Smooth muscle cell of the brain vasculature (primary cell): ENCODE data around the gene CALU.

ENCODE experiments used
- DNase-seq: peaks from one replicate; pipeline ENCODE4 v3.0.0-alpha.2; 2012; ENCODE audit warnings: low read depth, low spot score

The CALU gene

DNA sequence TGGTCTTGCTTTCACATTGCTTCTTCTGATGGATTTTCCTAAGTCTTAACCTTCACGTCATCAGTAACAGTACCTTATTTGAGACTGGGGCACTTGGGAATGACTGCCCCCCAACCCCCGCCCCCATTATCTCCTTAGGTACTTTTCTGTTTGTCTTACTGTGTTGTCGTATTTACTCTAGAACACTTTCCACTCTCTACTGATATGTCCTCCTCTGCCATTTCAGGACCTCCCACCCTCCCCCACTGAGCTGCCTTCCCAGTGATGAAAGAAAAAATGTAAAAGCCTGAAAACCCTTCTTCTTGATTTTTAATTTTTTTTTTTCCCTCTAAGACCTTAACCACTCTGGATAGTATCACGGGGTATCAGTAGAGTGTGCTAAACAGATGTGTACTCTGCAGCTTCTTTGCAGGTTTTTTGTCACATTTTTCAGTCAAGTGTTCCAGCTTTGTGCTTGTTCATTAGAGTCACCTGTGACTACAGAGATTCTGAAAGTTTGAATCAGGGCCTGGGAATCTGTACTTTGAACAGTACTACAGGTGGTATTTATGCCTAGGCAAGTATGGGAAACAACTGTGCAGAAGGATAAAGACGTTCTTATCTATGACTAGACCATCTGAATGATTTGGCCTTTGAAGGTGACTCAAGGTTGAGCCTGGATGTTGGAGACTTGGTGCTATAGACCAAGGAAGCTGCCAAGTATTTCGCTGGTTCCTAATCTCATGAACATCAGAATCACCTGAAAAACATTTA is 8.3 kb downstream of the CALU start:
- DNase-seq, result no peak

- no peak for DNase-seq
Measured at GRCh38 chr7:128752251-128752650, 13.1 kb downstream of the CALU start.

DNA sequence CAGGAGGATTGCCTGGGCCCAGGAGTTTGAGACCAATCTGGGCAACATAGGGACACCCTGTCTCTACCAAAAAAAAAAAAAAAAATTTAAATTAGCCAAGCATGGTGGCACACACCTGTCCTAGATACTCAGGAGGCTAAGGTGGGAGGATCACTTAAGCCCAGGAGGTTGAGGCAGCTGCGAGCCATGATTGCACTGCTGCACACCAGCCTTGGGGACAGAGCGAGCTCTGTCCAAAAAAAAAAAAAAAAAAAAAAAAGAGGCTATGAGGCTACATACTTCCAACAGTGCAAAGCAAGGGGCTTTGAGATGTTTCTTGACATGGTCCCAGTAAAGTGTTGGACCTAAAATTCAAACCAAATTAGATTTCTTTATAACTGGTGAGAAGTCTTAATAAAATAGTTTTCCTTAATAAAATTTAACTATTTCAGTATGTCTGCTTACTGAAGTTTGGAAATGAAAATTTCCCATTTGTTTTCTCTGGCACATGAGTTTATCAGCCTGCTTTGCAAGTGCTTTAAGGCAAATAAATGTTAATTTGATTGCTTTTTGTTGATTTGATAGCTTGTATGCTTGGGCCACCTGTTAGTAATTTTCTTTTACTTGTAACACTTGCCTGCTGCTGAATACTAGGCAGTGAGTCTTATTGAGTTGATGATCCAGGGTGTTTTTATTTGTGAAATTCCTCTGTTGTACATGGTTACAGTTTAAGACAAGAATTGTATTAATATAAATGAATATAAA is 16.1 kb downstream of the CALU start:
- DNase-seq, result no peak

GRCh38 chr7:128755819-128756476 is 16.8 kb downstream of the CALU start:
- DNase-seq, result no peak

GRCh38 chr7:128757203-128757602 is 18.0 kb downstream of the CALU start:
- no peak for DNase-seq

DNA sequence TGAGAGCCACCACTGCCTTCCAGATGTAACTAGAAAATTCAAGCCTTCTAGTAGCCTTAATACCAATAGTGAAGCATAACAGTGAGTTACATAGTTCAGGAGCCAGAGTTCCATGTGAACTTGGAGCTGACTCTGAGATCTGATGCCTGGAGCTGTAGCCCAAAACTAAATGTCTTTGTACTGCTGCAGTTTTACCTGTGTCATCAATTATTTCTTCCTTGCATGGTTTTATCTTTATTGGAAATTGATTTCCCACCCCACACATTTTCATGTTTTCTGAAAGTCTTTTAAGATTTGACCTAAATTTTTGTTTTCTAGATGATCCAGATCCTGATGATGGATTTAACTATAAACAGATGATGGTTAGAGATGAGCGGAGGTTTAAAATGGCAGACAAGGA is 19.4 kb downstream of the CALU start:
- DNase-seq, result no peak

DNA sequence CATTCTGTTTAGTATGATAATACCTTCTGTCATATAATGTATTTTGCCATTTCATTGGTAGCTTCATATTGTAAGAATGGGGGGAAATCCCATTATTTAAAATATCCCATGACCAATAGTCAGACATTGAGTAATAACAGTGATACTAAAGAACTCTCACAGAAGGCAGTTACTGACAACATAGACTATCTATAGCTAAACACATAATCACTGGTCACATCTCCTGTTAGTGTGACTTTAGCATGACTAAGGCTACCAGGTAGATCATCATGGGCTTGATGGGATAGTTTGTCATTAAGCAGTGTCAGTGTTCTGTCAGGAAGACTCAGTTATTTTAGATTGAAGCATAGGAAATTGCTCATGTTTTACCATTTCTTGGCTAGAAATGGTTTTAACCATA is 20.1 kb downstream of the CALU start:
- DNase-seq, result no peak

- DNase-seq, result no peak
Measured at GRCh38 chr7:128763541-128763940, 24.4 kb downstream of the CALU start.

- no peak for DNase-seq
Measured at GRCh38 chr7:128767475-128768110, 28.4 kb downstream of the CALU start.

- DNase-seq, result no peak
Measured at GRCh38 chr7:128770233-128770632, 31.1 kb downstream of the CALU start.

DNA sequence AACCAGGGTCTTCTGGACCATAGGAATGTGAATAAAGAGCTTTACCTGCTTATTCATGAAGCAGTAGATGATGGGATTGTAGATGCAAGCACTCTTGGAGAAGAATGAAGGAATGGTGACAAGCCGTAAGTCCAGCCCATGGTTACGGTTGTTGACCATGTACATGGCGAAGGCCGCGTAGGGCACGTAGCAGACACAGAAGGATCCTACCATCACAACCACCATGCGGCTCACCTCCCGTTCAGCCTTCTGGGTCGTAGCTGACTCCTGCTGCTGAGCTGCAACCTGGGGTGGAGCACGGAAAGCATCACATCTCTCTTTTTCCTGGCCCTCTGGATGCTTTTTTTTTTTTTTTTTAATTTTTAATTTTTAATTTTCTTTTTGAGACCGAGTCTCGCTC is 34.4 kb downstream of the CALU start:
- no peak for DNase-seq

DNA sequence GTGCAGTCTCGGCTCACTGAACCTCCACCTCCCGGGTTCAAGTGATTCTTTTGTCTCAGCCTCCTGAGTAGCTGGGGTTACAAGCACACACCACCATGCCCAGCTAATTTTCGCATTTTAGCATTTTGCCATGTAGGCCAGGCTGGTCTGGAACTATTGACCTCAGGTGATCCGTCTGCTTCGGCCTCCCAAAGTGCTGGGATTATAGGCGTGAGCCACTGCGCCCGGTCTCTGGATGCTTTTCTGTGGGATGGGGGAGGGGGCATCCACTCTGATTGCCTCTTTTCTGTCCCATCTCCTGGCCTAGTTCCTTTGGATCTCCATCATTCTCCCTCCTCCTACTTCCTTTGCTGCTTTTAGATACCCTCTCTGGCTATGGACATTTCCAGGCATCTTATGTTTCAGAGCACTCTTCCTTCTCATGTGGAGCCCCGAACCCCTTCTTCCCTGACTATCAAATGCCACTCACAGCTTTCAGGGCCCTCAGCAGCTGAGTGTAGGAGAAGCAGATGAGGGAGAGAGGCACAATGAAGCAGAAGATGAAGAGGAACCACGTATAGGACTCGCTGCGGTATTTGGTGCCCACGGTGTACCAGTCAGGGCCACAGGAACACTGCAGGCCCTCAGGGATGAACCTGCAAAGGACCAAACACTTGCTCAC is 35.0 kb downstream of the CALU start:
- no peak for DNase-seq

DNA sequence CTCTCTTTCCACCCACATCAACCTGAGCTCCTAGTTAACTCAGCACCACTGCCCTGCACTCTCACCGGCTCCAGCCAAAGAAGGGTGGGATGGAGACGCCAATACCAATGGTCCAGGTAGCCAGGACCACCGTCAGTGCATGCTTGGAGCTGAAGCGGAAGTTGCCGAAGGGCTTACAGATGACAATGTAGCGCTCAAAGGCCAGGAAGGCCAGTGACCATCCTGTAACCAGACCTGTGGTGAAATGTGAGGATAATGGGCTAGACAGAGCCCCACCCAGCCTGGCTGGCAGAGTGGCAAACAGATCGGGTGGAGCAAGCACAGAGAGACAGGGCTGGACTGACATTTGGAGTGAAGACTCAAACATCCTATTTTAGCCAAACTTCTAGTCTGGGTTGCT is 35.8 kb downstream of the CALU start:
- DNase-seq, result no peak

- DNase-seq, result no peak
Measured at GRCh38 chr7:128775744-128776474, 36.8 kb downstream of the CALU start, which contains the start of gene OPN1SW. Gene OPN1SW (minus strand): TSS chr7:128775794. CDS start chr7:128775781, 13 bp downstream.

- no peak for DNase-seq
Measured at GRCh38 chr7:128777156-128778123, 38.3 kb downstream of the CALU start.

DNA sequence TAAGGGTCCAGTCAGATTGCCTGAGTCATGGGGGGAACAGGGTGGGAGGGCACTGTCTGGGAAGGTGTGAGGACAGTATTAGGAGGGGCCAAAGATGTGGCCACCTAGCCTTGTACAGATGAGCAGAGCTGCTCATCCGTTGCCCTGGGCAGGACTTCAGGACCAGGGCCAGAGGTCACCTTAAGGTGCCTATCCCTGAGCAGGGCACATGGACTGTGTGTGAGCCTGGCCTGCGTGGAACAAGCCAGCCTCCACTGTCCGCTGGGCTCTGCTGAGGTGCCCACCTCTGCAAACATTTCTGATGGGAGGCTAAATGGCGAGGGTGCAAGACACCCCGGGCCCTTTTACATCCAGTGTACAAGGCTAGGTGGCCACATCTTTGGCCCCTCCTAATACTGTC is 39.8 kb downstream of the CALU start:
- no peak for DNase-seq

GRCh38 chr7:128781126-128781525 is 42.0 kb downstream of the CALU start:
- DNase-seq, result no peak

GRCh38 chr7:128781851-128782250 is 42.7 kb downstream of the CALU start:
- DNase-seq, result no peak

DNA sequence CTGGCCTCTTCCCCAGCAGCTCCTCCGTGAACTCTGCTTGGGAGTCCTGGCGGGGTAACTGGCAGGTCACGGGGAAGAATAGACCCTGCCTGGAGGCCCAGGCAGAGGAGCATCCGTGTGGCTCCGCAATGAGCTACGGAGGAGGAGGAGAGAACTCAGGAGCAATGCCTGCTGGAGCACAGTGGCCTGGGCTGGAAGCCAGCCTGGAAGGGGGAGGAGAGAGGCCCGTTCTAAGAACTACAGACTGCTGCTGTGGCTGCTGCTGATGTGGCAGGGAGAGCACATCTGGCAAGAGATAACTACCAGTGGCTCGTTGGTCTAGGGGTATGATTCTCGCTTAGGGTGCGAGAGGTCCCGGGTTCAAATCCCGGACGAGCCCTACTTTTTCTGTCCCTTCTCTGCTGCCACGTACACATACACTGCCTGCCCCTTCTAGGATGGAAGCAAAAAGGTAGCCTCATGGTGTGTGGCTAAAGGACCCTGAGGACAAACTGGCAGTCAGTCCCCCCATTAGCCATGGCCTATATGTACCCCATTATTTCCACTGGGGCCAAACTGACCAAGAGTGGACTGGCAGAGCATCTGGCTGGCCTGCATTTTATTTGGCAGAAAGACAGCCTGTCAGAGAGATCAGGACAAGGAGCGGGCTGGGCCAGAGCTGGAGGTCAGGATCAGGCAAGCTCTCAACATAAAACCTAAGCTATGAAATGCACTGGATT is 44.1 kb downstream of the CALU start:
- DNase-seq, result peak; percentile 54
